ENCODE measurements around the gene FIGNL2.
"Not testable (repeated sequence)": the region's sequence is repeated elsewhere in the genome, so short reads cannot be mapped to it uniquely, and the experiment has no call there.

Gene FIGNL2

DNA sequence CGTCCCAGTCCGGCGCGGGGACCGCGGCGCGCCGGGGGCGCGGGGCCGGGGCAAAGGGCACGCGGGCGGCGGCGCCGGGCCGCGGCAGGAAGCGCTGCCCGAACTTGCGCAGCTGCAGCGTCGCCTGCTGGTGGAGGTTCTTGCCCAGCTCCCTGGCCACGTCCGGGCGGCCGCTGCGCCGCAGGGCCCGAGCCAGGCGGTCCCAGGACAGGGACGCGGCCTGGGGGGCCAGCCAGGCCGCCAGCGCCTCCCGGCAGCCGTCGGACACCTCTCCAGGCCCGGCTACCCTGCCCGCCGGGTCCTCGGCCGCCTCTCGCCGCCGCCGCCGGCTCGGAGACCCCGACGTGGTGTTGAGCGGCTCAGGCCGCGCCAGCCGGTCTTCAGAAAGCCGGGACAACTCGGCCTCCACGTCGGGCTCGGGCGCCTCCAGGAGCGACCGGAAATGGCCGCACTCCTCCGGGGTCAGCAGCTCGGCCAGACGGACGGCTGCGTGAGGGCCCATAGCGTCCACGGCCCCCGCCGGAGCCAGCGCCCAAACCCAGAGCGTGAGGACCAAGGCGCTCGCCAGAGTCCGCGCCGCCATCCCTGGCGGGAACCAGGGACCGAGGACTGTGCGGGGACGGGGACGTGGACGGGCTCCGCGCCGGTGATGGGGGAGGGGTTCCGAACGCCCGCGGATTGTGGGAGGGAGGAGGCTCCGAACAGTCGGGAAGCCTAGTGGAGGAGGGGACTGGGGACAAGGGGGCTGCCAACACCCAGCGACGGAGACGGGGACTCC, 34.0 kb downstream of the FIGNL2 start:
- peak; percentile 50 for DNase-seq

DNA sequence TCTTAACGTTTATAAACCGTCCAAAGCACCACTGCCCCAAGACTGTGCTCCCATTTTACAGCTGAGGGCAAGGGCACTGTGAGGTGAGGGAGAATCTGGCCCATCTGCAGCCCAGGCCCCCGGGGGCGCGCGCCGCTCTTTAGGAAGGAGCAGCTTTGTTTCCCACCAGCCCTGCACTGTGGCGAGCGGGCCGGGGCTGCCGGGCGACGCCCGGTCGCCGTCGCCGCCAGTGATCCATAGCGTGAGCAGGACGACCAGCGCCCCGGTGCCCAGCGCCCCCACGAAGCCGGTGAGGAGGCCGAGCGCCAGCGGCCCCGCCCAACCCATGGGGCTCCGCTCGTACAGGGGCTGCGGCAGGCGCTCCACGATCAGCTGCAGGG, 34.6 kb downstream of the FIGNL2 start:
- no peak for DNase-seq

DNA sequence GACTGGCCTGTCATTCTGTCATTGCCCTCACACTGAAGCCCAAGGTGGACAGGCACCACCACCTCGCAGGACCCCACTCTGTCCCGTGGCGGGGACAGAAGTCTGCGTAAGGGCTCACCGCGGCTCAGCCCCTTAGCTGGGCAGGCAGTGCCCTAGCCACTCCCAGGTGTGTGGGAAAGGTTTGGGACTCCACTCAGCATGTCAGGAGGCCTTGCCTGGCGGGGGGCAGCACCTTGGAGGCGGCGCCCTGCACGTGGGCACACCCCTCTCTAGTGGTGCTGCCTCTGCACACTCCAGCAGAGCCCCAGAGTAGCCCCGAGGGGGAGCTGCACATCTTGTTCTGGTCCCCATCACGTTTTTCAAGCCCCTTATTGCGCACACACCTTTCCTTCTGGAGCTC, 35.6 kb downstream of the FIGNL2 start:
- no peak for DNase-seq

DNA sequence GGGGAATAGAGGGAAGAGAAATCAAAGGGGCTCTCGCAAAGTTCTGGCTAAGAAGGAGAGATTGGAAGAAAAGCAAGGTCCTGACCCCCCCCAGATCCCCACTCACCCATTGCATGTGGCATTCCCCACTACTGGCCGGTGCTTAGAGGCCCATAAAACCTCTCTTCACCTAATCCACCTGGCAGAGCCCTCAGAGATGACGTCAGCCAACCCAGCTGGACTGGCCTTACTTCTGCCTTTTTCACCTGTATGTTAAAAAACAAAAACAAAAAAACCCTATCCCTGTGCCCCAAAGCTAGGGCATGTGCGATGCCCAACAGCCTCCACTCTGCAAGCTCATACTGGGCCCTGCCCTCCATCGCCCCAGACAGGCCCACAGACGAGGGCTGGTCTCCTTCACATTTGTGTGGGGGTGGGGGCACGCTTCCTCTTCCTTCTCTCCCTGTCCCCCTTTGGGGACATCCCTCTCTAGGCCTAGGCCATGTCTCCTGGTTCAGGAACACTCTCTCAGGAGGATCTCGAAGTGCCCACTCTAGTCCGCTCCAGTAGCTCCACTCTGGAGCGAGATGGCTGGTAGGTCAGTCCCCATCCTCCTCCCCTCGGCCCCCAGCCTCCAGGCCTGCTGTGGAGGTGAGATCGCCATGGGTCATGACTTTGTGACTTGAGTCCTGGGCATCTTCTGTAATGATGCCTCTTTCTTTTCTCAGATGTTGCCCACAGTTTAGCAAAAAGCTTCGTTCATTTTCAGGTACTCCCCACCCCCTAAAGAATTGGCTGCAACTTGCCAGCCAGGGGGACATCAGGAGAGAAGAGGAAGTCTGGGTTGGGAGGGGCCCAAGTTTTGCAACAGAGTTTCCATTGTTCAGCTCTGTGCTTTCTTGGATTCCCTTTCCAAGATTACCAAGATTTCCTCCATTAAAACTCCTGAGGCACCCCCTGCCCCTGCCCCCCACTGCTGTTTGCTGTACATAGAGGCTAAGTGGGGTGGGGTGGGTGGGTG, 37.0 kb downstream of the FIGNL2 start:
- no peak for DNase-seq

DNA sequence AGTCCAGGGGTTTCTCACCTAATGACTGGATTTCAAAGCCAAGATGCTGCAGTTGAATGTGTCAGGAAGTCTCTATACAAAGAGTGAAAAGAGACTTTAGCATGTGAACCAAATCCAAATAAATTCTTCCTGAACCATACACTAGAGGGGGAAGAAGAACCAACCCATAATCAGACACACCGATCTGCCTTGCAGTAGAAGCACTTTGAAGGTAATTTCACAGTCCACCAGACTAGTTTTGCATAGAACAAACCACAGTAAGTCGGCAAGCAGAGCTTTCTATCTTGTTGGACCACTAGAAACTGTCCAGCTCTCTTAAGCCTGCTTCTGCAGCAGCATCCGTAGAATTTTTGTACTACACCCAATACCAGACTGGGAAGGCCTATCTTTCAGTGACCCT, 39.3 kb downstream of the FIGNL2 start:
- DNase-seq: no peak

- no peak for DNase-seq
These were observed 41.6 kb downstream of the FIGNL2 start for GRCh38 chr12:51806896-51807295.

DNA sequence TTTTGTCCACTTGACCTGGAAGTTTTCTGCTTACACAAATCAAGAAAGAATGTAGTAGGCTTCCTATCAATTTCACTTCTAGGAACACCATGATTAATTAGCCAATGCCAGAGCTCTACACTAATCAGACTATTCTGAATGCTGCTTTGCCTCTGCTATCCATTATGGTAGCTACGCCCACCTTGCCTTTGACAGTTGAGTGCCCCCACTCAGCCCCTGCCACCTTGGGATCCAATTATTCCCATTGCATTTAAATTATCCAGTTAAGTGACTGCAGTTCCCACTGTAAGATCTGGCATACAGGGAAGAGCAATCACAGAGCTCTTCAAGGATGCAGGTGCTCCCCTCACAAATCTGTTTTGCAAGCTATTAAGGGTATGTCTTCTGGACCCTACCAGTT, 47.5 kb downstream of the FIGNL2 start:
- DNase-seq: no peak

- DNase-seq: no peak
These were observed 50.0 kb downstream of the FIGNL2 start for GRCh38 chr12:51798501-51798900.

- not testable (repeated sequence) for DNase-seq
These were observed 50.5 kb downstream of the FIGNL2 start for GRCh38 chr12:51798051-51798450.

- DNase-seq: no peak
These were observed 51.2 kb downstream of the FIGNL2 start for GRCh38 chr12:51797301-51797700.

DNA sequence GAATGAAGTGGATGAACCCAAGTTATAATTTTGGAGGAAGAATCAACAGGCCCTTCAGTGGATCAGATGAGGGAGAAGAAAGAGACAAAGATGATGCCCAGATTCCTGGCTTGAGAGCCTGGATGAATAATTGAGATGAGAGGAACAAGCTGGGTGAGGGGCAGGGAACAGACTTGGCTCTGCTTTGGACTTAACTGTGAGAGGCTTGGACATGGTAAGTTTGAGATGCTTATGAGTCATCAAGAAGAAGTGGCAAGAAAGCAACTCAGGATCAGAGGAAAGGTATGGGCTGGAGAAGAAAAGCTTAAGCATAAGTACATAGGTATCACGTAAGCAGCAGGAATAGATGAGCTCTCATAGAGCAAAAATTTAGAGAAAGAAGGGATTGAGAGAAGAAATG, 55.3 kb downstream of the FIGNL2 start:
- DNase-seq: no peak

DNA sequence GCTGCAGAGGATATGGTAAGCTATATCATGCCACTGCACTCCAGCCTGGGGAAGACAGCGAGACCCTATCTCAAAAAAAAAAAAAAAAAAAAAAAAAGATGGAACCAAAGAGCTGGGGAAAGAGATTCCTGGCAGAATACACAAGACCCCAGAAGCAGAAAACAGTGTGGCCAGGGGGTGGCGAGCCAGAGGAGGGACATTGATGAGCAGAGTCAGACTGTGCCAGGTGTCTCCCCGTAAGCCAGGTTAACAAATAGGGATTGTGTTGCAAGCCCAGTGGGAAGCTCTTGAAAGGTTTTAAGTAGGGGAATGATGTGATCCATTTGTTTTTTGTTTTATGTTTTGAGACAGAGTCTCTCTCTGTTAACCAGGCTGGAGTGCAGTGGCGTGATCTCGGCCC, 56.1 kb downstream of the FIGNL2 start:
- no peak for DNase-seq

GRCh38 chr12:51788876-51789275, 59.6 kb downstream of the FIGNL2 start:
- no peak for DNase-seq

DNA sequence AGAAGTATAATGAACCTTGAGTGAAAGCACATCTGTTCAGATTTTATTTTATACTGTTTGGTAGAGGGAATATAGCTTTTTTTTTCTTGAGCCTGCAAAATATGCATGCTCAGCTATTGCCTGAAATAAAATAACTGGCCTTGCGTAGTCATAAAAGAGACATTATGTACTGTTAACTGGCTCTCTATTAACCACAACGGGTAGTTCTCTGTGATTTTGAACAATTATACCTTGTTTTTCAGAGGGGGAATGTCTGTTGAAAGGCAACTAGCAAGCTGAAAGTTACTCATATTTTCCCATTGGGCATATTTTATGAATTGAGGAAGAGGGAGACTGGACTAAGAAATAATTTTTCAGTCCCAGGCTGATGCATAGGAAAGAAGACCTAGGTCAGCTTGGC, 62.6 kb downstream of the FIGNL2 start:
- DNase-seq: no peak

GRCh38 chr12:51784688-51785087, 63.8 kb downstream of the FIGNL2 start:
- no peak for DNase-seq

GRCh38 chr12:51779876-51780275, 68.6 kb downstream of the FIGNL2 start:
- no peak for DNase-seq

DNA sequence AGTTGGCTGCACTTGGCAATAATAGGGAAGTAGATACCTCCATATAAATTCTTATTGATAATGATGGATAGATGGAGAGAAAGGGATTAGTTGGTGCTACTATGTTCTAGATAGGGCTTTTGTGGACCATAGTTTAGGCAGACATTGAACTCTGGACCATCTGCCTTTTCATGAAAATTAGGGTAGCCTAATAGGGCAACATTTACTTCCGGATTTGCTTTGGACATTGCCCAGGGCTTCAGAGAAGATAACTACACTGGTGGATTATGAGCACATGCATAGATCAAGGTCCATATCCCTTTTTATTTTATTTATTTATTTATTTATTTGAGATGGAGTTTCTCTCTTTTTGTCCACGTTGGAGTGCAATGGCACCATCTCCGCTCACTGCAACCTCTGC, 70.5 kb downstream of the FIGNL2 start:
- no peak for DNase-seq

DNA sequence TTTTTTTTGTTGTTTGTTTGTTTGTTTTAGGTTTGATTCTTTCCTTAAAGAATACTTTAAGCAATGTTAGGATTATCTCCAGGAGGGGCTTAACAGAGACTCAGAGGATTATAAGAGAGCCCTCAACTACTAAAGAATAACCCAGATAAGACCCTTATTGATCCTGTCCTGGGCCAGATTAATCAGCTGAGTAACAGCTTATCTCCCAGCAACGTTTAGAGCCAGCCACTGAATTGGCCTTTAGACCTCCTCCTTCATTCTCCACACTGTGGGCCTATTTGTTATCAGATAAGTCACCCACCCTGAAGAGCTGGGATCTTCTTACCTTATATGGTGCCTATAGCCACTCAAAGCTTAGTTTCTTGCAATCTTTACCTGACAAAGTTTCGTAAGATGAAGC, 71.1 kb downstream of the FIGNL2 start:
- no peak for DNase-seq

DNA sequence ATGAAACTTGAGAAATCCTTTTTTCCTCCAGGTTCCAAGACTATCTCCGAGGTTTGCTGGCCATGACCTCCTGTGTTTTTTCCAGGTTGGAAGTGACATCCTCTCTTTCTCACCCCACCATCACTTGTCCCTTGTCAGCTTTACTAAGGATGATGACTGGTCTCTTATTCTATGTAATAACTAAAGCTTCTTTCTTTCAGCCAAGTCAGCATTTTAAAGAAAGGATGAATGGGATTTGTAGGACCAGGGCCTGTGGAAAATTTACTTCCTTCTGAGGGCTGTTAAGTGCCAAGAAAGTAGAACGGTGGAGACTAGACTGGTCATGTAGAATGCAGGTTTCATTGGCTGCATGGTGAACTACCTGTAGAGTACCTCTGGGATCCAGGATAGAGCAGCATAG, 73.6 kb downstream of the FIGNL2 start:
- no peak for DNase-seq

DNA sequence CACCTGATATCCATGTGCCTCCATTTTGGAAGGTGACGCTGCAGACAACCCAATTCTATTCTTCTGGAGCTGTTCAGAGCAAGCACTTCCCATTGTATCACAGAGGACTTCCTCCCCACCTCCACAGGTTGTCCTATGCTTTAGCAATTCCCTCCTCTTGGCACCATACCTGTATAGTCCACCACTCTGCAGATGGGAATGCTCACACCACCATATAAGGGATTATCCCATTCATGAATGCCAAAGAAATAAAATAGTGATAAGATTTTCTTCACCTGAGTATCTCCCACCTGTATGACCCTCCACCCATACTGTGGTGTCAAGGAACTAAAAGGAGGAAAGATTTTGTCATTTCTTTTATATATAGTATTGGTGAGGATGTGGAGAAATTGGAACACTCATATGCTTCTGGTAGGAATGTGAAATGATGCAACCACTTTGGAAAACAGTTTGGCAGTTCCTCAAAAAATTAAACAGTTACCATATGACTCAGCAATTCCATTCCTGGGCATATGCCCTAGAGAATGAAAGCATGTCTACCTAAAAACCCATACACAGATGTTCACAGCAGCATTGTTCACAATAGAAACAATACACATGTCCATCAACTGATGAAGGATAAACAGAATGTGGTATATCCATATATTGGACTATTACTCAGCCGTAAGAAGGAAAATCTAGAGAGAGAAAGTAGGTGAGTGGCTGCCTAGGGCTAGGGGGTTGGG, 75.2 kb downstream of the FIGNL2 start:
- no peak for DNase-seq

- DNase-seq: no peak
These were observed 77.5 kb downstream of the FIGNL2 start for GRCh38 chr12:51771008-51771407.

Data from effector CD4-positive, alpha-beta T cell (primary cell).